Fibroblast of the conjunctiva (primary cell): ENCODE results near the gene ATG5.
"Not testable (repeated sequence)": the region's sequence is repeated elsewhere in the genome, so short reads cannot be mapped to it uniquely, and the experiment has no call there.

Source experiments
- DNase-seq: peaks from one replicate; pipeline ENCODE4 v3.0.0-alpha.2; 2010; ENCODE audit warnings: low read depth

Gene ATG5

GRCh38 chr6:106154326-106154725, 171.2 kb downstream of the ATG5 start:
- no peak for DNase-seq

GRCh38 chr6:106152952-106153351, 172.6 kb downstream of the ATG5 start:
- no peak for DNase-seq

GRCh38 chr6:106152476-106152875, 173.1 kb downstream of the ATG5 start:
- DNase-seq = not testable (repeated sequence)

- DNase-seq = no peak
Observed at GRCh38 chr6:106149472-106150069, 176.0 kb downstream of the ATG5 start.

- no peak for DNase-seq
Observed at GRCh38 chr6:106147476-106147875, 178.1 kb downstream of the ATG5 start.

GRCh38 chr6:106146852-106147351, 178.7 kb downstream of the ATG5 start:
- DNase-seq = no peak

- DNase-seq = no peak
Observed at GRCh38 chr6:106145741-106146227, 179.8 kb downstream of the ATG5 start.

GRCh38 chr6:106145144-106145543, 180.4 kb downstream of the ATG5 start:
- DNase-seq = no peak

- DNase-seq = no peak
Observed at GRCh38 chr6:106143665-106144064, 181.9 kb downstream of the ATG5 start.

GRCh38 chr6:106142876-106143431, 182.6 kb downstream of the ATG5 start:
- no peak for DNase-seq

- DNase-seq = no peak
Observed at GRCh38 chr6:106141441-106142237, 183.9 kb downstream of the ATG5 start.

GRCh38 chr6:106138151-106138550, 187.4 kb downstream of the ATG5 start:
- DNase-seq = no peak

- no peak for DNase-seq
Observed at GRCh38 chr6:106136845-106137244, 188.7 kb downstream of the ATG5 start.

- no peak for DNase-seq
Observed at GRCh38 chr6:106135911-106136571, 189.5 kb downstream of the ATG5 start.

GRCh38 chr6:106134906-106135634, 190.5 kb downstream of the ATG5 start:
- no peak for DNase-seq
